Stomach (tissue), 9 donors: ENCODE data around the gene CCDC102B. TPM values are rescaled to one million over a fixed set of nuclear protein-coding genes. Genes with fewer than 3 reads are reported as not detected.

Experiments used
- DNase-seq, 2 donors: peaks; one replicate each; pipeline versions ENCODE4 v3.0.0 to v3.0.0-alpha.2; 2013 to 2019
- H3K27ac ChIP-seq, 5 donors: fragments of 200-600 bp in 4 of 5; sonication (generic) in 4 of 5; one replicate each; pipeline ENCODE4 v1.5.1; 2013 to 2019; ENCODE audit warnings: mild to moderate bottlenecking in 1 of 5, moderate library complexity in 1 of 5
- H3K27me3 ChIP-seq, 3 donors: fragments of 200-600 bp; sonication (generic); one replicate each; pipeline ENCODE4 v1.5.1; 2017 to 2019; ENCODE audit warnings: mixed run types in 1 of 3
- H3K36me3 ChIP-seq, 4 donors: fragments of 200-600 bp; sonication (generic); 1 replicate in 3 of 4; 2 replicates in 1 of 4; pipeline ENCODE4 v1.5.1; 2016 to 2019
- H3K4me1 ChIP-seq, 4 donors: fragments of 200-600 bp; sonication (generic); one replicate each; pipeline ENCODE4 v1.5.1; 2016 to 2019
- H3K4me3 ChIP-seq, 4 donors: fragments of 200-600 bp; sonication (generic) in 3 of 4; one replicate each; pipeline ENCODE4 v1.5.1; 2016 to 2019; ENCODE audit warnings: mild to moderate bottlenecking in 1 of 4
- H3K9me3 ChIP-seq, 4 donors: fragments of 200-600 bp; sonication (generic); one replicate each; pipeline ENCODE4 v1.5.1; 2016 to 2019
- EP300 ChIP-seq: sonication (generic); formaldehyde crosslinking; IDR thresholded peaks from one replicate; pipeline ENCODE4 v1.6.1; 2017; ENCODE audit warnings: antibody characterized with exemption
- POLR2A ChIP-seq, 4 donors: fragments of 450-650 bp; IDR thresholded peaks; one replicate each; pipeline ENCODE4 v1.6.1; 2016; ENCODE audit warnings: antibody characterized with exemption in 4 of 4, control low read depth in 2 of 4, mild to moderate bottlenecking in 1 of 4, moderate library complexity in 1 of 4
- POLR2AphosphoS5 ChIP-seq, 3 donors: sonication (generic); formaldehyde crosslinking; IDR thresholded peaks; one replicate each; pipeline ENCODE4 v1.6.1; 2016; ENCODE audit warnings: antibody characterized with exemption in 3 of 3
- WGBS, 5 donors: extraction: QIAGEN DNeasy Blood & Tissue Kit in 3 of 5; methylation state at CpG; one replicate each; pipeline versions ENCODE4 v1.1.5 to v1.1.7; 2013 to 2018; 5-methylcytosine and 5-hydroxymethylcytosine counted together
- intact Hi-C: fragments of 100-400 bp; cut with DNase I; formaldehyde crosslinking; loops from one replicate; pipeline ENCODE4 v1.15.1; 2023; ENCODE audit warnings: low total_unique reads
- polyA plus RNA-seq, 3 donors: library from polyadenylated mRNA; stranded (reverse); fragments of 200-250 nt; gene quantifications; one replicate each; pipeline ENCODE4 v1.2.3, GENCODE V29; 2013
- total RNA-seq, 5 donors: library from RNA; depleted of rRNA; stranded (reverse); fragments of >200 nt; gene quantifications; one replicate each; pipeline versions ENCODE4 v1.1.0 to v1.2.3, GENCODE V29; 2014 to 2016
- TF ChIP-seq, protein P1 (sequence below), 7 experiments: fragments of 450-650 bp in 4 of 7; fragments of 200-600 bp in 3 of 7; sonication (generic) in 3 of 7; IDR thresholded peaks; one replicate each; pipeline ENCODE4 v1.5.1; 2016 to 2019; ENCODE audit warnings: antibody characterized with exemption in 7 of 7, control low read depth in 2 of 7, mild to moderate bottlenecking in 1 of 7
- donor health status: healthy with polysubstance abuse.
- donor health status: Bipolar disorder and iron deficiency.
- donor health status: healthy.

The CCDC102B gene
- total and polyA plus RNA-seq, 8 donors, result 1.0 to 66.1 (median 15.7) TPM

DNA sequence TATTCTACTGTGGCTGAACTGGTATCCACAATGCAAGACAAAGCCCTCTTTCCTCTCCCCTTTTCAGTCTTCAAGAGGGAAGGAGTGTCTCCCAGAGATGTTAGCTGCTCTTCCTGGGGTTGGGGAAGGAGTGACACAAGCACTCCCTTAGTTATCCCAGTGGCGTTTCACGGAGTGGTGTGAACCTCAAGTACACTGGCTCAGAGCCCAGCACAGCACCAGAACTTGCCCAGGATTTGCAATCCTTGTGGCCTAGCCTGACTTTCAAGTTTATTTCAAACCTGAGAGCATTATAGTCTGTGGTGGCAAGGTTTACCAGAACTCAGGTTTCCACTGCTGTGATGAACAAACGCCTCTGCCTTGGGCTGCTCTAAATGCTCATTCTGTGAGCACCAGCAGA lies 162.5 kb downstream of the CCDC102B start:
- intact Hi-C loops, result no loop called here
- H3K36me3 ChIP-seq, result no peaks in the 10 kb centered on the region
- no peak overlapping the region for H3K4me3 ChIP-seq
- H3K27ac ChIP-seq, result no peak overlapping the region
- no peak for DNase-seq
- no peaks in the 10 kb centered on the region for H3K4me1 ChIP-seq
- peaks cover 0 to 3% (median 0%) of the 10 kb centered on the region in 4 donors for H3K9me3 ChIP-seq
- WGBS, 5 donors, result 70 to 79% (median 75%) methylated on average over 1 to 3 of the region's 3 CpGs
- no peak for TF ChIP-seq POLR2A (IDR thresholded peaks at IDR 0.05)
- TF ChIP-seq POLR2AphosphoS5 (IDR thresholded peaks at IDR 0.05), result no peak
- no peak for TF ChIP-seq EP300
- TF ChIP-seq, protein P1, sequence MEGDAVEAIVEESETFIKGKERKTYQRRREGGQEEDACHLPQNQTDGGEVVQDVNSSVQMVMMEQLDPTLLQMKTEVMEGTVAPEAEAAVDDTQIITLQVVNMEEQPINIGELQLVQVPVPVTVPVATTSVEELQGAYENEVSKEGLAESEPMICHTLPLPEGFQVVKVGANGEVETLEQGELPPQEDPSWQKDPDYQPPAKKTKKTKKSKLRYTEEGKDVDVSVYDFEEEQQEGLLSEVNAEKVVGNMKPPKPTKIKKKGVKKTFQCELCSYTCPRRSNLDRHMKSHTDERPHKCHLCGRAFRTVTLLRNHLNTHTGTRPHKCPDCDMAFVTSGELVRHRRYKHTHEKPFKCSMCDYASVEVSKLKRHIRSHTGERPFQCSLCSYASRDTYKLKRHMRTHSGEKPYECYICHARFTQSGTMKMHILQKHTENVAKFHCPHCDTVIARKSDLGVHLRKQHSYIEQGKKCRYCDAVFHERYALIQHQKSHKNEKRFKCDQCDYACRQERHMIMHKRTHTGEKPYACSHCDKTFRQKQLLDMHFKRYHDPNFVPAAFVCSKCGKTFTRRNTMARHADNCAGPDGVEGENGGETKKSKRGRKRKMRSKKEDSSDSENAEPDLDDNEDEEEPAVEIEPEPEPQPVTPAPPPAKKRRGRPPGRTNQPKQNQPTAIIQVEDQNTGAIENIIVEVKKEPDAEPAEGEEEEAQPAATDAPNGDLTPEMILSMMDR (IDR thresholded peaks at IDR 0.05), result no peak
- no peaks in the 10 kb centered on the region for H3K27me3 ChIP-seq

DNA sequence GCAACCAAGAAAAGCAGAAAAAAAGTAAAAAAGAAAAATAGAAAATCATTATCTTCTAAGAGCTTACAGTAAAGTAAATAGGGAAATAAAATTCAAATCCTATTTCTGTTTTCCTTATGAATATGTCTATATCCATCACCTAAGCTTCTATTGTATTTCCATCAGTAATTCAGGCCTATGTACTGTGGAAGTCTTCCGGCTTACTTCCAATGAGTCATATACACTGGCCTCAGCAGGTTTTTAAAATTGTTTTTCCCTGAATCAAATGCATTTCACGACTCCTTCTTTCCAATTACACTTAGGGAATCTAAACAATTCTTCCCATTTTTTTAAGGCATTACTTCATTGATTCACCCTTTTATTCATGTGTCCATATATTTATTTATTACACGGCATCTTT lies 164.7 kb downstream of the CCDC102B start:
- Histone ChIP-seq H3K27ac (no peak overlapping the region), H3K4me1 (no peaks in the 10 kb centered on the region), H3K27me3 (no peaks in the 10 kb centered on the region), H3K4me3 (no peak overlapping the region), H3K9me3 (peaks cover 0 to 3% (median 0%) of the 10 kb centered on the region in 4 donors), H3K36me3 (no peaks in the 10 kb centered on the region)
- no peak for DNase-seq
- TF ChIP-seq, protein P1 (IDR thresholded peaks at IDR 0.05), result no peak
- TF ChIP-seq EP300 (no peak), POLR2A (IDR thresholded peaks at IDR 0.05) (no peak), POLR2AphosphoS5 (IDR thresholded peaks at IDR 0.05) (no peak)
- WGBS, 5 donors, result 77 to 81% (median 79%) methylated on average over 3 of the region's 3 CpGs
- intact Hi-C loops, result no loop called here

DNA sequence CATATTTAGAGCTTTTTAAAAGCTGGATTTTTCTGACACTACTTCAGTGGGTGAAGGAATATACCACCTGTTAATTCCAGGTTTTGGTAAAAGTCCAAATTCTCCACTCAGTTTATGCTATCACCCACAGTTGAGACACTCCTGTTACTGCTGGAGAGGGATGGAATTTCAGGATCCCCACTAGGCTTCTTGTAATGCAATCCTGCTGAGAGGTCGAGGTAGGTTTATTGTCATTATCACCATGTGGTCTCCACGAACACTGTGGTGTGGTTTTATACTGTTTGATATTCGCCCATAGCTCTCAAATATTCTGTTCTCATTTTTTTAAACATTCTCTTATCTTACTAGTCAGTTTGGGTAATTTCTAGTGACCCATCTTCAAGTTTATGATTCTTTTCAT lies 167.9 kb downstream of the CCDC102B start:
- TF ChIP-seq EP300 (no peak), POLR2A (IDR thresholded peaks at IDR 0.05) (no peak), POLR2AphosphoS5 (IDR thresholded peaks at IDR 0.05) (no peak)
- TF ChIP-seq, protein P1 (IDR thresholded peaks at IDR 0.05), result no peak
- H3K4me3 ChIP-seq, result no peak overlapping the region
- H3K27me3 ChIP-seq, result no peaks in the 10 kb centered on the region
- intact Hi-C loops, result no loop called here
- H3K9me3 ChIP-seq, result no peaks in the 10 kb centered on the region
- H3K27ac ChIP-seq, result no peak overlapping the region
- no peaks in the 10 kb centered on the region for H3K36me3 ChIP-seq
- WGBS, 5 donors, result 58 to 74% (median 65%) methylated on average over 3 of the region's 3 CpGs
- no peak for DNase-seq
- no peaks in the 10 kb centered on the region for H3K4me1 ChIP-seq

DNA sequence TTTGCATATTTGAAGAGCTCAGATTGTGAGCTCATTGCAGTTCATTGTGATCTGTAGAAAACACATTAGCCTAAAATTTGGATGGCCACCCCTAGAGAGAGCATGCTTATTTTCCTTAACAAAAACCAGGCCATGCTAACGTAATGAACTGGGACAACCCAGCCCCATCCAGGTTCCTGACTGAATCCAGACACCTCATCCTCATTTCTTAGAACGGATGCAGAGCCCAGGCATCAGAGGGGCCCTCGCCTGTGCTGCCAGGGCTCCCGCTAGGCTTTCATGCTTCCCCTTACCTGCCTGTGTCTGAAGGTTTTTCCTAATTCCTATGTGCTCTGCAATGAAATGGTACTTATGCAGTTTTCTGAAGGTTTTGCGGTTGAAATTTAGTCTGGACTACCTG lies 171.1 kb downstream of the CCDC102B start:
- no peak overlapping the region for H3K4me3 ChIP-seq
- no peaks in the 10 kb centered on the region for H3K9me3 ChIP-seq
- no peaks in the 10 kb centered on the region for H3K27me3 ChIP-seq
- peak in 1 of 2 donors; percentile 14 for DNase-seq
- no peak overlapping the region for H3K27ac ChIP-seq
- TF ChIP-seq, protein P1 (IDR thresholded peaks at IDR 0.05), result no peak
- TF ChIP-seq POLR2A (IDR thresholded peaks at IDR 0.05) (no peak), POLR2AphosphoS5 (IDR thresholded peaks at IDR 0.05) (no peak), EP300 (no peak)
- intact Hi-C loops, result no loop called here
- H3K36me3 ChIP-seq, result no peaks in the 10 kb centered on the region
- no peaks in the 10 kb centered on the region for H3K4me1 ChIP-seq
- WGBS, 5 donors, result 77 to 87% (median 81%) methylated on average over 5 of the region's 5 CpGs
